K562 (cell line): ENCODE measurements around the gene SPOCD1. TPM values are rescaled to one million over a fixed set of nuclear protein-coding genes. Genes with fewer than 3 reads are reported as not detected.
A peak's percentile ranks its signal among the peaks of the same experiment; 100 is the strongest.

ENCODE experiments used
- CREB3L1 ChIP-seq: fragments of 450-650 bp; IDR thresholded peaks from 2 replicates; pipeline ENCODE4 v1.6.1; 2014; ENCODE audit warnings: low read depth, mild to moderate bottlenecking, moderate library complexity, borderline replicate concordance
- GATA2 ChIP-seq: sonication (generic); formaldehyde crosslinking; IDR thresholded peaks from 2 replicates; pipeline ENCODE4 v1.4.0; 2020; ENCODE audit warnings: mild to moderate bottlenecking, missing genetic modification reagents
- HDAC6 ChIP-seq: IDR thresholded peaks from 2 replicates; pipeline ENCODE4 v1.6.1; 2012; ENCODE audit warnings: low read depth, mild to moderate bottlenecking, control low read depth, inconsistent platforms, low read length, moderate library complexity
- NFXL1 ChIP-seq: fragments of 450-650 bp; formaldehyde crosslinking; IDR thresholded peaks from 2 replicates; pipeline ENCODE4 v1.4.0; 2021; ENCODE audit warnings: mild to moderate bottlenecking
- SMC3 ChIP-seq: conservative IDR thresholded peaks from 2 replicates; pipeline ENCODE4 v1.6.1; 2011; ENCODE audit warnings: low read depth, low read length, improper control_type of control experiment; ENCODE audit not compliant: insufficient read depth
- SRSF7 ChIP-seq: fragments of 200-400 bp; formaldehyde crosslinking; optimal IDR thresholded peaks from 2 replicates; pipeline ENCODE3; 2017; ENCODE audit warnings: mild to moderate bottlenecking, low read depth, low read length
- STAG1 ChIP-seq: sonication (generic); formaldehyde crosslinking; IDR thresholded peaks from 2 replicates; pipeline ENCODE4 v1.5.0; 2020; ENCODE audit warnings: missing genetic modification reagents, borderline replicate concordance
- ZNF316 ChIP-seq: fragments of 450-650 bp; IDR thresholded peaks from 2 replicates; pipeline ENCODE4 v1.6.1; 2016
- ZNF512 ChIP-seq: IDR thresholded peaks from 2 replicates; pipeline ENCODE4 v1.6.1; 2016; ENCODE audit warnings: missing genetic modification characterization, missing compliant biosample characterization
- polyA plus RNA-seq, 8 experiments: library from polyadenylated mRNA; depleted of rRNA in 4 of 8; stranded (reverse) in 5 of 8; unstranded in 3 of 8; fragments of >200 nt; fragmentation: Nextera tagmentation in 2 of 8; fragmentation: Illumina TruSeq in 1 of 8; extraction: Ambion mirVana in 2 of 8; extraction: Trizol in 1 of 8; gene quantifications; 2 replicates each; pipeline versions ENCODE4 v1.2.1 to v1.2.3, GENCODE V29; 2011 to 2014; ENCODE audit warnings: inconsistent platforms in 1 of 8, missing spikeins in 1 of 8
- total RNA-seq, 7 experiments: library from RNA; depleted of rRNA in 6 of 7; stranded (reverse); fragments of >200 nt in 6 of 7; fragmentation: Illumina TruSeq in 2 of 7; extraction: Trizol in 2 of 7; gene quantifications; 2 replicates each; pipeline versions ENCODE4 v1.2.1 to v1.2.3, GENCODE V29; 2011 to 2021; ENCODE audit warnings: low replicate concordance in 1 of 7

SPOCD1 gene
- total and polyA plus RNA-seq, 9 of the 15 experiments (the other 6 are each of a cell fraction or from before 2014, with no cell fraction given): 0.03 to 0.71 (median 0.26) TPM; not detected in 1

DNA sequence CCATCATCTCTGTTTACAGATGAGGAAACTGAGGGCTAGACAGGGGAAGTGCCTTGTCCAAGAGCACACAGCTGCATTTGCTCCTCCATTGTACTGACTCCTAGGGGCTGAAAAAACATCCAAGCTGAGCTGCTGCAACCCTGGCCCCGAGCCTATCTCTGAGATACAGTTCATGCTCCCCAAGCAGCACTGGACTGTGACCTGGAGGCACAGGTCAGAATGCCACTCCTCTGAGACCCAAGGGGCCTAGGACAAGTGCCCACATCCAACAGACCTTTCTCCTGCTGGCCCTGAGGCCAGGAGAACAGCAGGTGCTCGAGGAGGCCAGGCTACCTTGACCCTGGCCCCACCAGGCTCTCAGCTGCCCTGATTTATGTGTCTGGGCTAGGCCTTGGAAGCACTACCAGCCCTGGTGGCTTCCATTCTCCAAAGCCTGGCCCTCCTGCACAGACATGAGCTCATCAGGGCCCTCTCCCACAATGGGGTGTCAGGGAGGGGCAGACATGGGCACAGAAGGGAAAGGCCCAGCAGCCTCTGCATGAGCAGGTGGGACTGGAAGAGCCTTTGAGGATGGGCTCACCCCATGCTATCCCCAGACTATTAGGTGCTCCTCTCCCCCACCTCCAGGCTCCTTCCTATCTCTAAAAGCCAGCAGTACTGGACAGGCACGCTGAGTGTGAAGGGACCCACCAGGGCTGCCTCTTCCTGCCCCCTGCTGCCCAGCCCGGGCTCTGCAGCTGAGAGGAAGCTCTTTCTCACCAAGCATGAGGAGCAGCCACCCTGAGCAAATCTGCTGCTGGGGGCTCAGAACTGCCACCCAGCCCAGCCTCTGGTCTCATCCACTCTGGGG, 70.5 kb downstream of the SPOCD1 start (continued):
- TF ChIP-seq CREB3L1 (no peak), SRSF7 (no peak), NFXL1 (CRISPR knock-in tag) (no peak), HDAC6 (no peak), GATA2 (CRISPR knock-in tag) (peak; percentile 26; the same call in 1 of the 2 replicates), SMC3 (peak; percentile 88), ZNF316 (no peak), ZNF512 (tag) (no peak), STAG1 (CRISPR knock-in tag) (peak; percentile 79; the same call in 1 of the 2 replicates)
